MCF 10A (cell line): ENCODE data around the gene SMG6. TPM values are rescaled to one million over a fixed set of nuclear protein-coding genes. Genes with fewer than 3 reads are reported as not detected.
"Not testable (repeated sequence)": the region's sequence is repeated elsewhere in the genome, so short reads cannot be mapped to it uniquely, and the experiment has no call there.

Experiments
- BruUV-seq: library from RNA; stranded (reverse); fragments of 400-500 nt; replicated peaks from 2 replicates; lab custom pipeline; 2021; lab: Mats Ljungman, UMichigan
- CTCF ChIA-PET: fragments of 300-600 bp; sonication (Branson Sonifier 250); formaldehyde crosslinking; extraction: SDS; loops from one replicate; lab custom pipeline; 2021; ENCODE audit warnings: antibody characterized with exemption, inconsistent platforms; lab: Yijun Ruan, JAX
- POLR2A ChIA-PET: fragments of 300-600, 350-650 bp; sonication (Branson Sonifier 250); formaldehyde crosslinking; extraction: SDS; loops from one replicate; lab custom pipeline; 2020; ENCODE audit warnings: antibody characterized with exemption, inconsistent platforms; lab: Yijun Ruan, JAX
- DNase-seq: peaks from one replicate; pipeline ENCODE4 v3.0.0-alpha.2; 2018; ENCODE audit not compliant: unreplicated experiment
- H3K27ac Mint-ChIP-seq: one replicate; pipeline ENCODE4 v1.8.0; 2022; ENCODE audit warnings: mild to moderate bottlenecking, low read depth, mixed read lengths; ENCODE audit not compliant: unreplicated experiment
- H3K27me3 Mint-ChIP-seq: one replicate; pipeline ENCODE4 v1.8.0; 2022; ENCODE audit warnings: mixed read lengths; ENCODE audit not compliant: insufficient read depth, unreplicated experiment
- H3K36me3 Mint-ChIP-seq: one replicate; pipeline ENCODE4 v1.8.0; 2022; ENCODE audit warnings: mild to moderate bottlenecking, moderate library complexity, mixed read lengths; ENCODE audit not compliant: insufficient read depth, unreplicated experiment
- H3K4me1 Mint-ChIP-seq: one replicate; pipeline ENCODE4 v1.8.0; 2022; ENCODE audit warnings: mixed read lengths; ENCODE audit not compliant: insufficient read depth, unreplicated experiment
- H3K4me3 Mint-ChIP-seq: one replicate; pipeline ENCODE4 v1.8.0; 2022; ENCODE audit warnings: mild to moderate bottlenecking, moderate library complexity, mixed read lengths; ENCODE audit not compliant: unreplicated experiment
- H3K9me3 Mint-ChIP-seq: one replicate; pipeline ENCODE4 v1.8.0; 2022; ENCODE audit warnings: mixed read lengths; ENCODE audit not compliant: unreplicated experiment
- intact Hi-C: fragments of 100-400 bp; cut with micrococcal nuclease; formaldehyde crosslinking; loops from 2 replicates; pipeline ENCODE4 v1.14.1; 2022
- total RNA-seq: library from RNA; stranded (reverse); gene quantifications from 2 replicates; pipeline ENCODE4 v1.2.3, GENCODE V29; 2022
- TF ChIP-seq, protein P1 (sequence below): fragments of 200-600 bp; IDR thresholded peaks from one replicate; pipeline ENCODE4 v1.8.0; 2022; ENCODE audit warnings: antibody characterized with exemption, mild to moderate bottlenecking; ENCODE audit not compliant: unreplicated experiment

Gene SMG6
- total RNA-seq, 1 experiment from 2014 or later, result 17.0 TPM

DNA sequence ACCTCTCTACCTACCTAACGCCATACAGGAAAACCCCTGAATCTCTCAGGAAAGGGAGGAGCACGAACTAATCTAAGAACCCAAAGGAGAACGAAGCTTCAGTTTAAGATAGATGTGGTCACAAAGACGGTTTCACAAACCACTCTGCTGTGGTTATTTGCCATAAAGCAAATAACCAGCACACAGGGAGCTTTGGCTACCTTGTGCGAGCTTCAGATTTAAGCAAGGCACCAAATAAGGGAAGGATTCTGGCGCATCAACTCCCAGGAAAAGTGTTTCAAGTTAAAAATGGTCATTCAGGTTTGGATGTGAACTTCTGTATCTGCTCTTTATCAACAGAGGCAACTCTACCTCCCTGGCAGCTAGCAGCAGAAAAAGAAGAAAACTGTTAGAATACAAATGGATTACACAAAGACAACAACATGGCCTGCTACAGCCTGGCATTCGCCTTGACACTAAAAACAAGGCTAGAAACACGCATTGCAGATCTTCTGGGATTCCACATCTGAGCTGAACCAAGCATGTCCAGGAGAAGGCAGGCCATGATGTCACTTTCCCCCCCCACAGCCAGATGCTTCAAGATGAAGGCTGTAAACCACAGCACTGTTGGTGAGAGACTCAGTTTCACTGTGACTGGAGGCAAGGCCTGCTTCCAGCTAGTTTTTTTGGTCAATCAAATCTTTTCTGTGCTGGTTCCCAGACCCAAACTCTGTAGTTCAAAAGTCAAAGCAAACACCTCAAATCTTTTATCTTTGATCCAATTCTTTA lies 43.6 kb downstream of the SMG6 start:
- POLR2A ChIA-PET, result interaction anchor here (0.7 kb wide), 1 partner anchor 176 kb away, joined by 3 read pairs; no protein-coding TSS in a partner anchor
- H3K27ac Mint-ChIP-seq, result no peak overlapping the region
- intact Hi-C loops, result no loop called here
- DNase-seq, result no peak
- BruUV-seq, result no TSS peak
- TF ChIP-seq, protein P1, sequence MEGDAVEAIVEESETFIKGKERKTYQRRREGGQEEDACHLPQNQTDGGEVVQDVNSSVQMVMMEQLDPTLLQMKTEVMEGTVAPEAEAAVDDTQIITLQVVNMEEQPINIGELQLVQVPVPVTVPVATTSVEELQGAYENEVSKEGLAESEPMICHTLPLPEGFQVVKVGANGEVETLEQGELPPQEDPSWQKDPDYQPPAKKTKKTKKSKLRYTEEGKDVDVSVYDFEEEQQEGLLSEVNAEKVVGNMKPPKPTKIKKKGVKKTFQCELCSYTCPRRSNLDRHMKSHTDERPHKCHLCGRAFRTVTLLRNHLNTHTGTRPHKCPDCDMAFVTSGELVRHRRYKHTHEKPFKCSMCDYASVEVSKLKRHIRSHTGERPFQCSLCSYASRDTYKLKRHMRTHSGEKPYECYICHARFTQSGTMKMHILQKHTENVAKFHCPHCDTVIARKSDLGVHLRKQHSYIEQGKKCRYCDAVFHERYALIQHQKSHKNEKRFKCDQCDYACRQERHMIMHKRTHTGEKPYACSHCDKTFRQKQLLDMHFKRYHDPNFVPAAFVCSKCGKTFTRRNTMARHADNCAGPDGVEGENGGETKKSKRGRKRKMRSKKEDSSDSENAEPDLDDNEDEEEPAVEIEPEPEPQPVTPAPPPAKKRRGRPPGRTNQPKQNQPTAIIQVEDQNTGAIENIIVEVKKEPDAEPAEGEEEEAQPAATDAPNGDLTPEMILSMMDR, result no peak
- CTCF ChIA-PET, result interaction anchor here (3.0 kb wide), 1 partner anchor 15 kb away, joined by 20 read pairs; no protein-coding TSS in a partner anchor
- H3K4me3 Mint-ChIP-seq, result no peak overlapping the region
- peaks cover 20% of the 10 kb centered on the region for H3K4me1 Mint-ChIP-seq
- H3K9me3 Mint-ChIP-seq, result no peaks in the 10 kb centered on the region
- no peaks in the 10 kb centered on the region for H3K27me3 Mint-ChIP-seq
- H3K36me3 Mint-ChIP-seq, result peaks cover 40% of the 10 kb centered on the region

DNA sequence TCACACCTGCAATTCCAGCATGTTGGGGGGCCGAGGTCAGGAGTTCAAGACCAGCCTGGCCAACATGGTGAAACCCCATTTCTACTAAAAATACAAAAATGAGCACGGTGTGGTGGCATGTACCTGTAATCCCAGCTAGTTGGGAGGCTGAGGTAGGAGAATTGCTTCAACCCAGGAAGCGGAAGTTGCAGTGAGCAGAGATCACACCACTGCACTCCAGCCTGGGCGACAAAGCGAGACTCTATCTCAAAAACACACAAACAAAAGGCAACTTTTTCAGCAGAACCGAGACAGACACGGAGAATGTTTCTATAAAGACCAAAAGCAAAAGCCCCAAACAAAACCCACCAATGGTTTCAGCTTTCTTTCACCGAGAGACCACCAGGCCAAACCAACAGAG lies 44.8 kb downstream of the SMG6 start:
- DNase-seq, H3K27ac Mint-ChIP-seq, intact Hi-C loops, H3K27me3 Mint-ChIP-seq, POLR2A ChIA-PET, H3K9me3 Mint-ChIP-seq, H3K4me3 Mint-ChIP-seq, BruUV-seq: not testable (repeated sequence)
- CTCF ChIA-PET, result interaction anchor here (1.2 to 3.0 kb wide), 2 partner anchors 14 to 28 kb away, joined by 3 to 20 read pairs; no protein-coding TSS in a partner anchor
- Mint-ChIP-seq H3K4me1 (peaks cover 20% of the 10 kb centered on the region), H3K36me3 (peaks cover 37% of the 10 kb centered on the region)

- BruUV-seq, result no TSS peak
- CTCF ChIA-PET, result interaction anchor here (2.2 kb wide), 1 partner anchor 9 kb away, joined by 17 read pairs; no protein-coding TSS in a partner anchor
- H3K4me1 Mint-ChIP-seq, result no peaks in the 10 kb centered on the region
- TF ChIP-seq, protein P1, result no peak
- POLR2A ChIA-PET, result interaction anchor here (1.0 kb wide), 1 partner anchor 9 kb away, joined by 4 read pairs; no protein-coding TSS in a partner anchor
- intact Hi-C loops, result no loop called here
- H3K36me3 Mint-ChIP-seq, result peaks cover 48% of the 10 kb centered on the region
- H3K9me3 Mint-ChIP-seq, result no peaks in the 10 kb centered on the region
- no peak overlapping the region for H3K27ac Mint-ChIP-seq
- H3K27me3 Mint-ChIP-seq, result no peaks in the 10 kb centered on the region
- H3K4me3 Mint-ChIP-seq, result no peak overlapping the region
- no peak for DNase-seq
These were observed 49.7 kb downstream of the SMG6 start for GRCh38 chr17:2253768-2254406.

- Mint-ChIP-seq H3K36me3 (peaks cover 44% of the 10 kb centered on the region), H3K4me3 (no peak overlapping the region), H3K27ac (no peak overlapping the region), H3K9me3 (no peaks in the 10 kb centered on the region), H3K27me3 (no peaks in the 10 kb centered on the region), H3K4me1 (no peaks in the 10 kb centered on the region)
- intact Hi-C loops, result no loop called here
- ChIA-PET POLR2A (interaction anchor here (0.7 kb wide), 1 partner anchor 14 kb away, joined by 4 read pairs; no protein-coding TSS in a partner anchor), CTCF (interaction anchor here (0.6 to 2.2 kb wide), 4 partner anchors 9 to 115 kb away, joined by 3 to 17 read pairs (median 4); no protein-coding TSS in a partner anchor)
- TF ChIP-seq, protein P1, result no peak
- no peak for DNase-seq
- no TSS peak for BruUV-seq
These were observed 50.2 kb downstream of the SMG6 start for GRCh38 chr17:2253362-2253761.
